GM12878 (cell line): ENCODE data around the gene FAM177B. TPM values are rescaled to one million over a fixed set of nuclear protein-coding genes. Genes with fewer than 3 reads are reported as not detected.

Experiments used
- ATAC-seq: fragments of 200-7000 bp; cut with Tn5 transposase; 3 replicates; pipeline ENCODE4 v1.9.1; 2020; ENCODE audit warnings: mild to moderate bottlenecking, moderate library complexity
- BruUV-seq: library from RNA; stranded (reverse); fragments of 400-500 nt; replicated peaks from 2 replicates; lab custom pipeline; 2021; lab: Mats Ljungman, UMichigan
- CTCF ChIA-PET: fragments of 300-600 bp; sonication (Branson Sonifier 250); formaldehyde crosslinking; extraction: SDS; loops from one replicate; lab custom pipeline; 2021; ENCODE audit warnings: inconsistent platforms; lab: Yijun Ruan, JAX
- POLR2A ChIA-PET: fragments of 350-600 bp; formaldehyde crosslinking; extraction: SDS; loops from one replicate; lab custom pipeline; 2021; ENCODE audit warnings: inconsistent platforms; lab: Charles Lee
- RAD21 ChIA-PET: fragments of 300-600 bp; sonication (Branson Sonifier 250); formaldehyde crosslinking; loops from one replicate; lab custom pipeline; 2023; ENCODE audit warnings: antibody characterized with exemption; ENCODE audit not compliant: unreplicated experiment; lab: Charles Lee
- SMC1A ChIA-PET: fragments of 300-600 bp; sonication (Branson Sonifier 250); formaldehyde crosslinking; loops from one replicate; lab custom pipeline; 2023; ENCODE audit not compliant: unreplicated experiment, uncharacterized antibody; lab: Charles Lee
- DNase-seq: peaks from one replicate; pipeline ENCODE4 v3.0.0-alpha.2; 2011; ENCODE audit warnings: low read depth, low spot score
- FAIRE-seq: peaks from 3 replicates; lab custom pipeline; 2011; peaks lifted over from hg19 to GRCh38; lab: Jason Lieb, UNC
- H2AFZ ChIP-seq: 2 replicates; pipeline ENCODE4 v1.6.0; 2011; ENCODE audit warnings: low read depth, low read length, control low read depth; ENCODE audit not compliant: control insufficient read depth
- H3K27ac ChIP-seq: 2 replicates; pipeline ENCODE4 v1.5.1; 2011; ENCODE audit warnings: control low read depth; ENCODE audit not compliant: control insufficient read depth, insufficient read depth
- H3K27me3 ChIP-seq, 2 experiments: replicated peaks in 1 of 2; 2 replicates each; pipeline versions ENCODE4 v1.6.0 to v1.6.1; 2011; ENCODE audit warnings: low read length in 1 of 2; ENCODE audit not compliant: control insufficient read depth in 2 of 2, insufficient read depth in 2 of 2
- H3K36me3 ChIP-seq, 2 experiments: 2 replicates each; pipeline ENCODE4 v1.5.1; 2011; ENCODE audit warnings: low read length in 1 of 2; ENCODE audit not compliant: control insufficient read depth in 2 of 2, insufficient read depth in 2 of 2
- H3K4me1 ChIP-seq: 2 replicates; pipeline ENCODE4 v1.6.1; 2011; ENCODE audit warnings: mild to moderate bottlenecking, low read length, moderate library complexity, mixed read lengths; ENCODE audit not compliant: control insufficient read depth, insufficient read depth
- H3K4me2 ChIP-seq: 2 replicates; pipeline ENCODE4 v1.6.0; 2011; ENCODE audit warnings: control low read depth; ENCODE audit not compliant: control insufficient read depth, insufficient read depth
- H3K4me3 ChIP-seq: fragments of 200-600 bp; sonication (generic); 2 replicates; pipeline ENCODE4 v1.5.1; 2016
- H3K79me2 ChIP-seq: 2 replicates; pipeline ENCODE4 v1.6.0; 2011; ENCODE audit warnings: low read length; ENCODE audit not compliant: control insufficient read depth, insufficient read depth
- H3K9ac ChIP-seq: 2 replicates; pipeline ENCODE4 v1.8.0; 2011; ENCODE audit warnings: low read length, control low read depth, mixed read lengths; ENCODE audit not compliant: control insufficient read depth, insufficient read depth
- H3K9me3 ChIP-seq: replicated peaks from 3 replicates; pipeline ENCODE4 v1.5.1; 2011; ENCODE audit warnings: mild to moderate bottlenecking, low read length; ENCODE audit not compliant: control insufficient read depth, insufficient read depth
- H4K20me1 ChIP-seq: 2 replicates; pipeline ENCODE4 v1.6.0; 2011; ENCODE audit not compliant: control insufficient read depth, insufficient read depth
- BACH1 ChIP-seq: fragments of 450-650 bp; IDR thresholded peaks from 2 replicates; pipeline ENCODE4 v1.6.1; 2017; ENCODE audit warnings: mild to moderate bottlenecking, borderline replicate concordance
- TBL1XR1 ChIP-seq: IDR thresholded peaks from 2 replicates; pipeline ENCODE4 v1.6.1; 2012; ENCODE audit warnings: low read depth, low read length, improper control_type of control experiment
- ZNF622 ChIP-seq: fragments of 450-650 bp; IDR thresholded peaks from 2 replicates; pipeline ENCODE4 v1.6.1; 2017; ENCODE audit warnings: mild to moderate bottlenecking, inconsistent platforms
- in situ Hi-C: fragments of 300-500 bp; cut with MboI; formaldehyde crosslinking; loops from 9 replicates; pipeline ENCODE4 v1.14.3; 2018; ENCODE audit warnings: mixed read lengths
- intact Hi-C: fragments of 100-400 bp; cut with micrococcal nuclease; formaldehyde crosslinking; loops from one replicate; pipeline ENCODE4 v1.14.2; 2022; ENCODE audit not compliant: unreplicated experiment
- polyA plus RNA-seq, 11 experiments: library from polyadenylated mRNA; depleted of rRNA in 4 of 11; unstranded in 6 of 11; stranded (reverse) in 5 of 11; fragments of >200 nt; fragmentation: Nextera tagmentation in 4 of 11; fragmentation: Illumina TruSeq in 1 of 11; extraction: Ambion mirVana in 4 of 11; extraction: Trizol in 1 of 11; gene quantifications; 1 replicate in 1 of 11; 2 replicates in 10 of 11; pipeline versions ENCODE4 v1.2.1 to v1.2.3, GENCODE V29; 2011 to 2016; ENCODE audit warnings: inconsistent platforms in 2 of 11, missing spikeins in 2 of 11, low read depth in 1 of 11
- total RNA-seq, 4 experiments: library from RNA; depleted of rRNA in 3 of 4; stranded (reverse); fragments of >200 nt in 3 of 4; fragmentation: Illumina TruSeq in 1 of 4; extraction: Trizol in 1 of 4; gene quantifications; 2 replicates each; pipeline versions ENCODE4 v1.2.1 to v1.2.3, GENCODE V29; 2013 to 2021
- TF ChIP-seq, protein P1 (sequence below): IDR thresholded peaks from 2 replicates; pipeline ENCODE4 v1.6.1; 2012; ENCODE audit warnings: improper control_type of control experiment, low read depth, low read length; ENCODE audit not compliant: insufficient replicate concordance

Gene FAM177B
- total and polyA plus RNA-seq, 10 of the 15 experiments (the other 5 are each of a cell fraction or from before 2014, with no cell fraction given) = 0.06 TPM; not detected in 9

DNA sequence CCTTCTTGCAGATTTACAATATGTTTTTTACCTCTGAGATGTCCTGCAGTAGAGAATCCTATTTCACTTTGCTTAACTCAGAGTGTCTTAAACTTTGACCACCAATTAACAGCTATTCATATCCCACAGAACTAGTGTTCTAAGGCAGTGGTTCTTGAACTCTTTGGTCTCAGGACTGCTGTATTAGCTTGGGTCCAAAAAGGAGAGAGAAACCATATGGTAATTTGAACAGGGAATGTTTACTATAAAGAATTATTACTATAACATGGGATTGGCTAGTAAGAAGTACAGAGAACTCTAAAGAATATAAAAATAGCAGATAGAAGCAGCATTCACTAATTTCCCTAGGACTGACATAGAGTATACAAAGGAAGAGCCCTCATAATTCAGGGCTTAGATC, 31.6 kb downstream of the FAM177B start:
- Histone ChIP-seq H3K9me3 (peaks cover 6% of the 10 kb centered on the region), H3K4me3 (no peak overlapping the region), H3K27ac (no peak overlapping the region), H3K36me3 (no peaks in the 10 kb centered on the region), H2AFZ (no peak overlapping the region), H3K9ac (no peak overlapping the region), H4K20me1 (no peaks in the 10 kb centered on the region), H3K79me2 (no peaks in the 10 kb centered on the region), H3K4me1 (peaks cover 19% of the 10 kb centered on the region), H3K27me3 (no peaks in the 10 kb centered on the region), H3K4me2 (no peak overlapping the region)
- ChIA-PET SMC1A (interaction anchor here (0.7 to 1.3 kb wide), 3 partner anchors 8 to 116 kb away, joined by 3 to 4 read pairs (median 3); no protein-coding TSS in a partner anchor), CTCF (interaction anchor here (0.5 to 1.8 kb wide), 4 partner anchors 14 to 134 kb away, joined by 3 to 6 read pairs (median 4); no protein-coding TSS in a partner anchor), POLR2A (no interaction called here), RAD21 (interaction anchor here (0.6 to 1.0 kb wide), 2 partner anchors 30 to 302 kb away, joined by 3 read pairs; no protein-coding TSS in a partner anchor)
- TF ChIP-seq ZNF622 = no peak
- no peak for TF ChIP-seq BACH1
- TF ChIP-seq TBL1XR1 = no peak
- TF ChIP-seq, protein P1, sequence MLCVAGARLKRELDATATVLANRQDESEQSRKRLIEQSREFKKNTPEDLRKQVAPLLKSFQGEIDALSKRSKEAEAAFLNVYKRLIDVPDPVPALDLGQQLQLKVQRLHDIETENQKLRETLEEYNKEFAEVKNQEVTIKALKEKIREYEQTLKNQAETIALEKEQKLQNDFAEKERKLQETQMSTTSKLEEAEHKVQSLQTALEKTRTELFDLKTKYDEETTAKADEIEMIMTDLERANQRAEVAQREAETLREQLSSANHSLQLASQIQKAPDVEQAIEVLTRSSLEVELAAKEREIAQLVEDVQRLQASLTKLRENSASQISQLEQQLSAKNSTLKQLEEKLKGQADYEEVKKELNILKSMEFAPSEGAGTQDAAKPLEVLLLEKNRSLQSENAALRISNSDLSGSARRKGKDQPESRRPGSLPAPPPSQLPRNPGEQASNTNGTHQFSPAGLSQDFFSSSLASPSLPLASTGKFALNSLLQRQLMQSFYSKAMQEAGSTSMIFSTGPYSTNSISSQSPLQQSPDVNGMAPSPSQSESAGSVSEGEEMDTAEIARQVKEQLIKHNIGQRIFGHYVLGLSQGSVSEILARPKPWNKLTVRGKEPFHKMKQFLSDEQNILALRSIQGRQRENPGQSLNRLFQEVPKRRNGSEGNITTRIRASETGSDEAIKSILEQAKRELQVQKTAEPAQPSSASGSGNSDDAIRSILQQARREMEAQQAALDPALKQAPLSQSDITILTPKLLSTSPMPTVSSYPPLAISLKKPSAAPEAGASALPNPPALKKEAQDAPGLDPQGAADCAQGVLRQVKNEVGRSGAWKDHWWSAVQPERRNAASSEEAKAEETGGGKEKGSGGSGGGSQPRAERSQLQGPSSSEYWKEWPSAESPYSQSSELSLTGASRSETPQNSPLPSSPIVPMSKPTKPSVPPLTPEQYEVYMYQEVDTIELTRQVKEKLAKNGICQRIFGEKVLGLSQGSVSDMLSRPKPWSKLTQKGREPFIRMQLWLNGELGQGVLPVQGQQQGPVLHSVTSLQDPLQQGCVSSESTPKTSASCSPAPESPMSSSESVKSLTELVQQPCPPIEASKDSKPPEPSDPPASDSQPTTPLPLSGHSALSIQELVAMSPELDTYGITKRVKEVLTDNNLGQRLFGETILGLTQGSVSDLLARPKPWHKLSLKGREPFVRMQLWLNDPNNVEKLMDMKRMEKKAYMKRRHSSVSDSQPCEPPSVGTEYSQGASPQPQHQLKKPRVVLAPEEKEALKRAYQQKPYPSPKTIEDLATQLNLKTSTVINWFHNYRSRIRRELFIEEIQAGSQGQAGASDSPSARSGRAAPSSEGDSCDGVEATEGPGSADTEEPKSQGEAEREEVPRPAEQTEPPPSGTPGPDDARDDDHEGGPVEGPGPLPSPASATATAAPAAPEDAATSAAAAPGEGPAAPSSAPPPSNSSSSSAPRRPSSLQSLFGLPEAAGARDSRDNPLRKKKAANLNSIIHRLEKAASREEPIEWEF = no peak
- BruUV-seq = no TSS peak
- no peak for DNase-seq
- in situ Hi-C loops = no loop called here
- intact Hi-C loops = loop anchor here (2.0 kb wide), 1 partner anchor 304 kb away; no protein-coding TSS in a partner anchor
- FAIRE-seq = no peak
- ATAC-seq = no peak
